H9 (cell line): ENCODE measurements around the gene GRIK1. TPM values are rescaled to one million over a fixed set of nuclear protein-coding genes. Genes with fewer than 3 reads are reported as not detected.

Source experiments
- DNase-seq: peaks from one replicate; pipeline ENCODE4 v3.0.0-alpha.2; 2017
- H2AFZ ChIP-seq: one replicate; pipeline ENCODE4 v1.6.1; 2013; ENCODE audit warnings: mild to moderate bottlenecking, low read length, control low read depth, moderate library complexity
- H2AK5ac ChIP-seq: 2 replicates; pipeline ENCODE4 v1.6.1; 2013; ENCODE audit warnings: low read length, control low read depth, mixed read lengths; ENCODE audit not compliant: insufficient read length
- H2BK120ac ChIP-seq: one replicate; pipeline ENCODE4 v1.6.1; 2013; ENCODE audit warnings: low read depth, mild to moderate bottlenecking, low read length, control low read depth, inconsistent platforms; ENCODE audit not compliant: poor library complexity, severe bottlenecking
- H2BK12ac ChIP-seq: 2 replicates; pipeline ENCODE4 v1.6.1; 2013; ENCODE audit warnings: low read length, control low read depth, mixed read lengths, low read depth; ENCODE audit not compliant: insufficient read length
- H2BK15ac ChIP-seq: 2 replicates; pipeline ENCODE4 v1.6.1; 2013; ENCODE audit warnings: low read depth, low read length, control low read depth
- H2BK20ac ChIP-seq: one replicate; pipeline ENCODE4 v1.6.1; 2013; ENCODE audit warnings: low read depth, mild to moderate bottlenecking, low read length, control low read depth, inconsistent platforms; ENCODE audit not compliant: poor library complexity, severe bottlenecking
- H2BK5ac ChIP-seq: 2 replicates; pipeline ENCODE4 v1.6.1; 2013; ENCODE audit warnings: low read length, control low read depth, mixed read lengths; ENCODE audit not compliant: insufficient read length
- H3K14ac ChIP-seq: 2 replicates; pipeline ENCODE4 v1.6.1; 2013; ENCODE audit warnings: low read length, control low read depth; ENCODE audit not compliant: insufficient read depth
- H3K18ac ChIP-seq: 2 replicates; pipeline ENCODE4 v1.6.1; 2013; ENCODE audit warnings: low read depth, mild to moderate bottlenecking, mixed read lengths, low read length, control low read depth; ENCODE audit not compliant: insufficient read length
- H3K23ac ChIP-seq: 2 replicates; pipeline ENCODE4 v1.6.1; 2013; ENCODE audit warnings: low read length, control low read depth, mixed read lengths, low read depth; ENCODE audit not compliant: insufficient read length
- H3K23me2 ChIP-seq: 2 replicates; pipeline ENCODE4 v1.6.1; 2013; ENCODE audit warnings: low read depth, mild to moderate bottlenecking, mixed read lengths, low read length, control low read depth; ENCODE audit not compliant: insufficient read length, poor library complexity, severe bottlenecking
- H3K27ac ChIP-seq: 2 replicates; pipeline ENCODE4 v1.5.1; 2013; ENCODE audit warnings: low read length, control low read depth, mixed read lengths, low read depth; ENCODE audit not compliant: insufficient read length
- H3K27me3 ChIP-seq: 2 replicates; pipeline ENCODE4 v1.6.1; 2013; ENCODE audit warnings: low read length, control low read depth, inconsistent platforms; ENCODE audit not compliant: insufficient read depth
- H3K4ac ChIP-seq: 2 replicates; pipeline ENCODE4 v1.6.1; 2013; ENCODE audit warnings: low read depth, mild to moderate bottlenecking, control low read depth, inconsistent platforms, low read length, moderate library complexity
- H3K4me1 ChIP-seq: 2 replicates; pipeline ENCODE4 v1.6.1; 2013; ENCODE audit warnings: low read length, control low read depth, inconsistent platforms; ENCODE audit not compliant: insufficient read depth
- H3K4me2 ChIP-seq: 2 replicates; pipeline ENCODE4 v1.6.1; 2013; ENCODE audit warnings: low read length, control low read depth, mixed read lengths; ENCODE audit not compliant: insufficient read length, insufficient read depth
- H3K56ac ChIP-seq: 2 replicates; pipeline ENCODE4 v1.6.1; 2013; ENCODE audit warnings: low read depth, mild to moderate bottlenecking, mixed read lengths, low read length, control low read depth; ENCODE audit not compliant: insufficient read length
- H3K79me1 ChIP-seq: 2 replicates; pipeline ENCODE4 v1.6.1; 2013; ENCODE audit warnings: low read depth, mild to moderate bottlenecking, moderate library complexity, low read length, control low read depth, inconsistent platforms; ENCODE audit not compliant: insufficient read depth, poor library complexity, severe bottlenecking
- H3K79me2 ChIP-seq: 2 replicates; pipeline ENCODE4 v1.6.1; 2013; ENCODE audit warnings: low read length, control low read depth, inconsistent platforms; ENCODE audit not compliant: insufficient read depth
- H3K9ac ChIP-seq: 2 replicates; pipeline ENCODE4 v1.6.1; 2013; ENCODE audit warnings: low read length, control low read depth, mixed read lengths; ENCODE audit not compliant: insufficient read length; ENCODE audit errors: extremely low read depth
- H3K9me3 ChIP-seq: one replicate; pipeline ENCODE4 v1.6.1; 2013; ENCODE audit warnings: low read depth, low read length, inconsistent platforms; ENCODE audit not compliant: control insufficient read depth
- H3T11ph ChIP-seq: one replicate; pipeline ENCODE4 v1.6.1; 2013; ENCODE audit warnings: mild to moderate bottlenecking, low read length, control low read depth, inconsistent platforms
- H4K20me1 ChIP-seq: one replicate; pipeline ENCODE4 v1.6.1; 2013; ENCODE audit not compliant: control insufficient read depth, insufficient read length, insufficient read depth
- H4K5ac ChIP-seq: 2 replicates; pipeline ENCODE4 v1.6.1; 2013; ENCODE audit warnings: low read depth, mild to moderate bottlenecking, mixed read lengths, low read length, control low read depth; ENCODE audit not compliant: insufficient read length
- H4K8ac ChIP-seq: replicated peaks from 2 replicates; pipeline ENCODE4 v1.6.1; 2013; ENCODE audit warnings: low read length, control low read depth, mixed read lengths, low read depth; ENCODE audit not compliant: insufficient read length
- H4K91ac ChIP-seq: 2 replicates; pipeline ENCODE4 v1.6.1; 2013; ENCODE audit warnings: low read depth, mild to moderate bottlenecking, moderate library complexity, mixed read lengths, low read length, control low read depth; ENCODE audit not compliant: insufficient read length
- H3K27ac Mint-ChIP-seq, 3 experiments: 2 replicates in 2 of 3; 3 replicates in 1 of 3; pipeline ENCODE4 v1.8.0; 2020 to 2021; ENCODE audit warnings: mixed read lengths in 3 of 3, mild to moderate bottlenecking in 1 of 3, moderate library complexity in 1 of 3
- H3K27me3 Mint-ChIP-seq: 2 replicates; pipeline ENCODE4 v1.8.0; 2021; ENCODE audit warnings: low read depth, mild to moderate bottlenecking, moderate library complexity, mixed read lengths
- H3K36me3 Mint-ChIP-seq, 3 experiments: 2 replicates in 2 of 3; 3 replicates in 1 of 3; pipeline ENCODE4 v1.8.0; 2020 to 2021; ENCODE audit warnings: low read depth in 3 of 3, mixed read lengths in 3 of 3; ENCODE audit not compliant: insufficient read depth in 1 of 3
- H3K4me1 Mint-ChIP-seq, 2 experiments: 2 replicates each; pipeline ENCODE4 v1.8.0; 2020; ENCODE audit warnings: mixed read lengths in 2 of 2
- H3K4me3 Mint-ChIP-seq, 2 experiments: 2 replicates in 1 of 2; 3 replicates in 1 of 2; pipeline ENCODE4 v1.8.0; 2020 to 2021; ENCODE audit warnings: mild to moderate bottlenecking in 2 of 2, mixed read lengths in 2 of 2, moderate library complexity in 1 of 2
- H3K9me3 Mint-ChIP-seq, 2 experiments: 2 replicates in 1 of 2; 3 replicates in 1 of 2; pipeline ENCODE4 v1.8.0; 2020; ENCODE audit warnings: mild to moderate bottlenecking in 2 of 2, mixed read lengths in 2 of 2, moderate library complexity in 1 of 2
- CTCF ChIP-seq: fragments of 200-600 bp; sonication (generic); conservative IDR thresholded peaks from 3 replicates; pipeline ENCODE4 v1.8.0; 2021; ENCODE audit warnings: antibody characterized with exemption, mild to moderate bottlenecking
- WGBS: extraction: QIAGEN DNeasy Blood & Tissue Kit; methylation state at CpG from one replicate; pipeline ENCODE4 v1.1.7; 2013; ENCODE audit warnings: missing lambda C conversion rate, low lambda C conversion rate, mixed read lengths; ENCODE audit not compliant: insufficient read length; ENCODE audit errors: extremely low coverage; 5-methylcytosine and 5-hydroxymethylcytosine counted together
- total RNA-seq: library from RNA; stranded (reverse); gene quantifications from 2 replicates; pipeline ENCODE4 v1.2.1, GENCODE V29; 2021

The GRIK1 gene
- total RNA-seq, 1 experiment from 2014 or later = not detected

GRCh38 chr21:29520171-29520570 lies 419.6 kb downstream of the GRIK1 start:
- Histone ChIP-seq H3T11ph (no peak overlapping the region), H3K9ac (no peak overlapping the region), H2BK12ac (no peak overlapping the region), H2BK5ac (no peak overlapping the region), H3K79me2 (no peaks in the 10 kb centered on the region), H3K14ac (no peak overlapping the region), H3K27ac (no peak overlapping the region), H3K9me3 (no peaks in the 10 kb centered on the region), H3K4me2 (no peak overlapping the region), H2AK5ac (no peak overlapping the region), H3K56ac (no peak overlapping the region), H3K18ac (no peak overlapping the region), H3K4ac (no peak overlapping the region), H2BK15ac (no peak overlapping the region), H3K23me2 (no peaks in the 10 kb centered on the region), H3K4me1 (no peaks in the 10 kb centered on the region), H3K79me1 (no peaks in the 10 kb centered on the region), H3K23ac (no peak overlapping the region), H4K8ac (no peak overlapping the region), H2BK20ac (no peak overlapping the region), H3K27me3 (no peaks in the 10 kb centered on the region), H4K20me1 (no peaks in the 10 kb centered on the region), H4K5ac (no peak overlapping the region), H4K91ac (no peak overlapping the region), H2BK120ac (no peak overlapping the region), H2AFZ (no peak overlapping the region)
- Mint-ChIP-seq H3K36me3 (peaks cover 0 to 12% (median 6%) of the 10 kb centered on the region in 3 experiments; a peak in 2 of 7 replicates), H3K9me3 (peaks cover 6 to 8% of the 10 kb centered on the region in 2 experiments; a peak in 4 of 5 replicates), H3K4me1 (no peaks in the 10 kb centered on the region), H3K27ac (no peak overlapping the region), H3K27me3 (no peaks in the 10 kb centered on the region), H3K4me3 (no peak overlapping the region)
- TF ChIP-seq CTCF = no peak
- no peak for DNase-seq
- no CpG with 5 or more reads among the region's 3 CpGs for WGBS
